ENCODE measurements around the gene FBL.
"Not testable (repeated sequence)": the region's sequence is repeated elsewhere in the genome, so short reads cannot be mapped to it uniquely, and the experiment has no call there.

Gene FBL

GRCh38 chr19:39876486-39876885 is 30.3 kb upstream of the FBL start:
- DNase-seq (ENCODE audit: low spot score): not testable (repeated sequence)

DNA sequence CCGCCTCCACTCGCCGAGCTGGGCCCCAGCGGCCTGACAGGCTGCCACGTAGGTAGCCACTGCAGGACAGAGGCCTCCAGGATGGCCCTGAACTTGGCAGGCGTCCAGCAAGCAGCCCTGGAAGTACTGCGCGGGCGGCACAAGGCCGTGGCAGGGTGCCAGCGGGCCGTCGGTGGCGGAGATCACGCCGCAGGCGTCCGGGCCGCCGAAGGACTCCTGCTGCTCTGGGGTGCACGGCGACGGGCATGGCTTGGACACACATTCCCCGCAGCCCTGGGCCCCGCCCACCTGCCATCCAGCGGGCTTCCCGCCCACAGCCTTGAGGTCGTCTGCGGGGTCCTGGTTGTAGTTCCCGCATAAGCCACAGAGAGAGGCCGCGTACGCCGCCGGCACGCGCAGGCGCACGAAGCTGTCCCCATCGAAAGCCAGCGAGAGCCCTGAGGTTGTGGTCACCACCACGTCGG is 29.3 kb upstream of the FBL start:
- not testable (repeated sequence) for DNase-seq (ENCODE audit: low spot score)

- no peak for DNase-seq (ENCODE audit: low spot score)
These were observed 28.2 kb upstream of the FBL start for GRCh38 chr19:39874404-39874803.

- DNase-seq (ENCODE audit: low spot score): no peak
These were observed 27.2 kb upstream of the FBL start for GRCh38 chr19:39873385-39873784.

GRCh38 chr19:39871886-39872866 is 26.0 kb upstream of the FBL start:
- no peak for DNase-seq (ENCODE audit: low spot score)

GRCh38 chr19:39871362-39871761 is 25.2 kb upstream of the FBL start:
- DNase-seq (ENCODE audit: low spot score): no peak

- no peak for DNase-seq (ENCODE audit: low spot score)
These were observed 24.2 kb upstream of the FBL start for GRCh38 chr19:39870171-39870971.

DNA sequence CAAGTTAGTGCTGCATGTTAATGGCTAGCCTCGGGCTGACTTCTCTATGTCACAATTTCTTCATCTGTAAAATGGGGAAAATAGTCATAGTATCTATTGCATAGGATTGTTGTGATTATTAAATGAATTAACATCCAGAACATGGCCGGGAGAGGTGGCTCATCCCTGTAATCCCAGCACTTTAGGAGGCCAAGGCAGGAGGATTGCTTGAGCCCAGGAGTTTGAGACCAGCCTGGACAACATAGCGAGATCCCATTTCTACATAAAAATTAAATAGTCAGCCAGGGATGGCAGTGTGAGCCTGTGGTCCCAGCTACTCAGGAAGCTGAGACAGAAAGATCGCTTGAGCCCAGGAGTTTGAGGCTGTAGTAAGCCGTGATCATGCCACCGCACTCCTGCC is 21.8 kb upstream of the FBL start:
- no peak for DNase-seq (ENCODE audit: low spot score)

GRCh38 chr19:39867133-39867532 is 21.0 kb upstream of the FBL start:
- no peak for DNase-seq (ENCODE audit: low spot score)

GRCh38 chr19:39865953-39866352 is 19.8 kb upstream of the FBL start:
- no peak for DNase-seq (ENCODE audit: low spot score)

- DNase-seq (ENCODE audit: low spot score): no peak
These were observed 19.0 kb upstream of the FBL start for GRCh38 chr19:39865186-39865585.

DNA sequence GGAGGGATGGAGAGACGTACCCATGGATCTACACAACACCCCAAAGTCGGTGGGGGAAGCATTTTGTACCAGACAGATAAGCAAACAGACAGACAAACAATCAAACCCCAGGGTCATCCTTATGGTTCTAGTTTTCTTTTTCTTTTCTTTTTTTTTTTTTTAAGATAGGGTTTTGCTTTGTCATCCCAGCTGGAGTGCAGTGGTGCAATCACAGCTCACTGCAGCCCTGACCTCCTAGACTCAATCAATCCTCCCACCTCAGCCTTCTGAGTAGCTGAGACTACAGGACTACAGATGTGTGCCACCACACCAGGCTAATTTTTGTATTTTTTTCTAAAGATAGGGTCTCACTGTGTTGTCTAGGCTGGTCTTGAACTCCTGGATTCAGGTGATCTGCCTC is 17.9 kb upstream of the FBL start:
- no peak for DNase-seq (ENCODE audit: low spot score)

GRCh38 chr19:39858541-39858940 is 12.4 kb upstream of the FBL start:
- no peak for DNase-seq (ENCODE audit: low spot score)

GRCh38 chr19:39852882-39853281 is 6.7 kb upstream of the FBL start:
- no peak for DNase-seq (ENCODE audit: low spot score)

- no peak for DNase-seq (ENCODE audit: low spot score)
These were observed 4.7 kb upstream of the FBL start for GRCh38 chr19:39850892-39851291.

GRCh38 chr19:39848392-39848791 is 2.2 kb upstream of the FBL start:
- DNase-seq (ENCODE audit: low spot score): no peak

GRCh38 chr19:39847525-39847924 is 1.3 kb upstream of the FBL start:
- no peak for DNase-seq (ENCODE audit: low spot score)

DNA sequence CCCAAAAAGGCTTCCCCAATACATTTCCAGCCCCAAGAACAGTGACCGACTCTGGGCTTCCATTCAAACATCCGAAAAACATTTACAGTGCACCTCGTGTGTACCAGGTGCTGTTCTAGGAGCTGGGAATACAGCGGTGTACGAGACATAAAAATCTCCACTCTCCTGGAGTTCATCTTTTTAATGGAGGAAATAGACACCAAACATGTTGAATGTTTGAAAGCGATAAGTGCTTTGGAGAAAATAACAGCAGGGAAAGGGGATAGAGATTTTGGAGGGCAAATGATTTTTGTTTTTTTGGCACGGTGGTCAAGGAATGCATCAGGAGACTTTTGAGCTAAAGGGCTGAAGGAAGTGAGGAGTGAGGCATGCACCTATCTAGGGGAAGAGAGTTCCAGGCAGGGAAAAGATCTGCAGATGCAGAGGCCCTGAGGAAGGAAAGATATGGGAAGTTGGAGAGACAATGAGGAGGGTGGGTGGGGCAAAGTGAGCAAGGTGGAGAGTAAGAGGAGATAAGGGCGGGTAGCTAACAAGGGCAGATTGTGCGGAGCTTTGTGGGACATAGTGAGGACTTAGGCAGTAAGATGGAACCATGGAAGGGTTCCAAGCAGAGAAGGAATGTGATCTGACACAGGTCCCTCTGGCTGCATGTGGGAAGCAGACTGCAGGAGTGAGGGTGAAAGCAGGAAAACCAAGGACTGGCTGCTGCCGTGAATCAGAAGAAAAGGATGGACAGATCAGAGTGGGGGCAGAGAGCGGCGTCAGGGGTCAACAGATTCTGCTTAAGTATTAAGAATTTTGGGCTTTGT is 703 bp upstream of the FBL start:
- peak; percentile 7 for DNase-seq (ENCODE audit: low spot score)

DNA sequence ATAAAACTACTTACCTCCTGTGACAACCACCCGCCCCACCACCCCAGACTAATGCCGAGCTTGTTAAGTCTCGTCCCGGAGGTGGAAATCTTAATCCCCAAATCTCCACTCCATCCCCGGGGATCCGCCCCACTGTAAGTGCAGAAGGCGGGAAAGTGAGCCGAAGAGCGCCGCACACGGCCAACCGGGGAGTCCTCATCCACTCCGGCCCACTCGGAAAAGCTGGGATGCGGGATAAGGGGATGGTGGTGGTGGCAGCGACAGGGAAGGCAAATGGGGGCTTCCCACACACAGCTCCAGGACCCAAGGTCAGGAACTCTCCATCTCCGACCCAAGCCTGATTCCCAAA is 621 bp downstream of the FBL start:
- no peak for DNase-seq (ENCODE audit: low spot score)

GRCh38 chr19:39845172-39845571 is 1.0 kb downstream of the FBL start:
- no peak for DNase-seq (ENCODE audit: low spot score)

DNA sequence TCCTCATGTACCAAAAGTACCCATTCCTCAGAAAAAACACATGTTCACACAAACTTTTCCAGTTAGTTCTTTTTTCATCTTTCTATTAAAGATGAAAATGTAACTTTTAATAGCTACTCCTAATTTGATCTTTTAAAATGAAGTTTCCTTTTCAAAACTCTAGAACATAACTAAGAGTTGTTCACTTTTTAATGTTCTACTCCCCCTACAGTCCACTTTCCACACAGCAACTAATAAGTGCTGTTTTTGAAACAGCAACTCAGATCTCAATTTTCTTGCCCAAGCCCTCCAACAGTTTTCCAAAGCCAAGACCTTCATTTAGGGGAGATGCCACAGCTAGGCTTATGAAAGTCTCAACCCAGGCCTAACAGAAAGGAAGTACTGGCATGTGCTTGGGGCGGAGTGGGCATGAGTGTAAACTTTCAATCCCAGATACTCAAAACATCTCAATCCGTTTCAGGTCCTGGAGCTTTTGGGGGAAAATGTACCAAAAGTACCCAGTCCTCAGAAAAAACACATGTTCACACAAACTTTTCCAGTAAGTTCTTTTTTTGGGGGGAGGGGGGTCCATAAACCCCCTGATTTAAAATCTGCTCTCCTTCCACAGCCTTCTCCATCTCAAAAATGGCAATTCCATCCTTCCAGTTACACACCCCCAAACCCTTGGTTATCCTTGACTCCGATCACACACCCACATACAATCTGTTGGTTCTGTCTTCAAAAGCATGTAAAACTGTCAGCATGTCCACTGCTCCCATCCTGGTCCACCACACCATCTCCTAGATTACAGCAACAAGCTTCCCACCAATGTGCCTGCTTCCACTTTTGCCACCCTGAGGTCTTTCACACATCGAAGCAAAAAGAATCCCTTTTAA is 2.0 kb downstream of the FBL start:
- DNase-seq (ENCODE audit: low spot score): peak; percentile 76

Data from hematopoietic multipotent progenitor cell treated with erythropoietin and hydrocortisone succinate and interleukin-3 and kit ligand, for 15 days (in vitro differentiated cells).